Measurements from ENCODE around the gene VRK1.

Gene VRK1

DNA sequence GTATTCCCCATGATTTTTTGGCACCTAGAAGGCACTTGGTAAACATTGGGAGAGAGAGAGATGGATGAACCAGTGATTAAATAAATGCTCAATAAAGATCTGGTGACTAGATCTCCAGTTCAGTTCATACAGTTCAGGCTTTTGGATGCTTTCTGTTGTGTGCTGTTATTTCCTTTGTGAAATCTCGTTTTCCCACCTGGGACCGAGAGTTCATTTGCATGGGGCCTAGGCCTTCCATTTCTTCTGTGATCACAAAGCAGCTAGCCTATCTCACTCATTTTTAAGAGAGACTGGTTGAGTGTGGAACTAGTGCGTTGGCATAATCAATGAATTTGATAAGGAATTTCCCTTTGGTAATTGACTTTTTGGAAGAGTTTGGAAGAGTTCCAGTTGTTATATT is 104.0 kb downstream of the VRK1 start:
- no peak overlapping the region for H3K4me3 ChIP-seq (ENCODE audit: low read depth, low read length)
- no peak for DNase-seq (ENCODE audit: low read depth)
- TF ChIP-seq, protein P1, sequence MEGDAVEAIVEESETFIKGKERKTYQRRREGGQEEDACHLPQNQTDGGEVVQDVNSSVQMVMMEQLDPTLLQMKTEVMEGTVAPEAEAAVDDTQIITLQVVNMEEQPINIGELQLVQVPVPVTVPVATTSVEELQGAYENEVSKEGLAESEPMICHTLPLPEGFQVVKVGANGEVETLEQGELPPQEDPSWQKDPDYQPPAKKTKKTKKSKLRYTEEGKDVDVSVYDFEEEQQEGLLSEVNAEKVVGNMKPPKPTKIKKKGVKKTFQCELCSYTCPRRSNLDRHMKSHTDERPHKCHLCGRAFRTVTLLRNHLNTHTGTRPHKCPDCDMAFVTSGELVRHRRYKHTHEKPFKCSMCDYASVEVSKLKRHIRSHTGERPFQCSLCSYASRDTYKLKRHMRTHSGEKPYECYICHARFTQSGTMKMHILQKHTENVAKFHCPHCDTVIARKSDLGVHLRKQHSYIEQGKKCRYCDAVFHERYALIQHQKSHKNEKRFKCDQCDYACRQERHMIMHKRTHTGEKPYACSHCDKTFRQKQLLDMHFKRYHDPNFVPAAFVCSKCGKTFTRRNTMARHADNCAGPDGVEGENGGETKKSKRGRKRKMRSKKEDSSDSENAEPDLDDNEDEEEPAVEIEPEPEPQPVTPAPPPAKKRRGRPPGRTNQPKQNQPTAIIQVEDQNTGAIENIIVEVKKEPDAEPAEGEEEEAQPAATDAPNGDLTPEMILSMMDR (conservative IDR thresholded peaks at IDR 0.05; ENCODE audit: low read depth, low read length) = no peak

DNA sequence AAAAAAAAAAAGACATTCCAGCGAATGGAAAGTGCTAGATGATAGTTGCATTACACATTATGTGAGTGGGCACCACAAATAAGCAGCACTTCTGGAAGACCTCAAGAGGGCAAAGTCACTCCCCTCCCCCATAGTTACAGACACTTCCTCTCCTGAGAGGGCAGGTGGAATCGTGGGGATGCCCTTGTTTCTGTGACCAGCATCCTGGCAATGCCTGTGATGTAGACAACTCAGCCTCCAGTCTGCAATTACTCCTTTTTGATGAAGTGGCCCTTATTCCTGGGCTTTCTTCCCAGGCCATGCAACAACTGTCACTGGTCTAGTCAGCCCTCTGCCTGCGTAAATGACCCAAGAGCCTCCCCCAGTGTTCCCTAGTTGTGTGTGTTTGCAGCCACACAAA is 104.8 kb downstream of the VRK1 start:
- TF ChIP-seq, protein P1 (conservative IDR thresholded peaks at IDR 0.05; ENCODE audit: low read depth, low read length) = no peak
- no peak for DNase-seq (ENCODE audit: low read depth)
- no peak overlapping the region for H3K4me3 ChIP-seq (ENCODE audit: low read depth, low read length)

DNA sequence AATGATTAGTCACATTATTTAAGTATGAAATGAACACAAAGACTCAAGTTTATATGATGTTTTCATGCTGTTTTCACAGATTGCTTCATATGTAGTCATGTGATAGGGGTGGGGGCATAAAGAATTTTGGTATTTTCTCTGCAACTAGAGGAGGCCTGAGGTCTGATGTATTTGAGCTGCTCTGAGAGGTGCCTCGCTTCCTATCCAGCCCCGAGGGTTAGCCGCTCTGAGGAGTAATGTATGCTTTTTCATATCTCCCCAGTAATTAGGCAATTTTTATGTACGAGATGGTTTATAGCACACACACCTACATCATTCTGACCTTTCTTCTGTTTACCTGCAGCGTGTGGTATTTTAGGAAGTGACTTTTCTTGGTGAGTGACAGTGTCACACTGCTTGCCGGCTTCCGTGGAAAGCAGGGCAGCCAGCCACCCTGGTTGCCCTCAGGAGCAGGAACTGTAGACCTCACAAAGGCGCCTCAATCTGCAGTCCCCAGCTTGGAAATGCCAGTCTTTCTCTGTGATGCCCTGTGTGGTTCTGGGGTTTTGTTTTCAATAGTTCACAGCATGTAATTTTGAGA is 106.4 kb downstream of the VRK1 start:
- no peak overlapping the region for H3K4me3 ChIP-seq (ENCODE audit: low read depth, low read length)
- TF ChIP-seq, protein P1 (conservative IDR thresholded peaks at IDR 0.05; ENCODE audit: low read depth, low read length) = no peak
- DNase-seq (ENCODE audit: low read depth) = no peak

DNA sequence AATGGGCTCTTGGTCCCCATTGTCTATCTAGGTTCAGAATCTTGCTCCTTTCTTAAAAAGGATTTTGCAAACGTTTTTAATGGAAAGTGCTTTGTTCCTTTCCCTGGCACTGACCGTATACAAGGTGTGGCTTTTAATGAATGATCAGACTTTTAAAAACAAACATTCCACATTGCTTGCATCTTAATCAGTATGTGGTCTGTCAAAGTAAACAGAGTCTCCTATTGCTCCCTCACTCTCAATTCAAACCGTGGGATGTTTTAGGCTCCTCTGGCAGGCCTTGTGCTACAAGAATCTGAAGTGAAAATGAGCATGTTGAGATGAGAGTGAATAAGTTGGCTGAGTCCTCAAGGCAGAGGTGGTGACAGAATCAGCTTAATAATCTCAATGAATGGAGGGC is 107.0 kb downstream of the VRK1 start:
- peak; percentile 39 for DNase-seq (ENCODE audit: low read depth)
- no peak overlapping the region for H3K4me3 ChIP-seq (ENCODE audit: low read depth, low read length)
- TF ChIP-seq, protein P1 (conservative IDR thresholded peaks at IDR 0.05; ENCODE audit: low read depth, low read length) = no peak

DNA sequence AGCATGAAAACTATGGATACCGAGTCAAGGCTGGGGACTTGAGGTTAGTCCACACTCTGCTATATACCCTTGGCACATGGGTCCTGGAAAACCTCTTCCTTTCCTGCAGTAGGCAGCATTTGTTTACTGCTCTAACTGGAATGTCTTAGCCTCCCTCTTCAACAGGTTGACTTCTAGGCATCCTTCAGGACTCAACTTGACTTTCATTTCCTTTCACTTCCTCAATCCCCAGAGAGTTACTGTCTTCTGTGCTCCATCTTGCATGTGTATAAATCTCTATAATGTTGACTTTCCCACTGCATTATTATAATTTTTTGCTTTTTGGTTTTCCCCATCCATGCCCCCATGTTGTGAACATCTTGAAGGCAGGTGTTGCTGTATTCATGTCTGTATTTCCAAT is 107.9 kb downstream of the VRK1 start:
- TF ChIP-seq, protein P1 (conservative IDR thresholded peaks at IDR 0.05; ENCODE audit: low read depth, low read length) = no peak
- DNase-seq (ENCODE audit: low read depth) = no peak
- H3K4me3 ChIP-seq (ENCODE audit: low read depth, low read length) = no peak overlapping the region

DNA sequence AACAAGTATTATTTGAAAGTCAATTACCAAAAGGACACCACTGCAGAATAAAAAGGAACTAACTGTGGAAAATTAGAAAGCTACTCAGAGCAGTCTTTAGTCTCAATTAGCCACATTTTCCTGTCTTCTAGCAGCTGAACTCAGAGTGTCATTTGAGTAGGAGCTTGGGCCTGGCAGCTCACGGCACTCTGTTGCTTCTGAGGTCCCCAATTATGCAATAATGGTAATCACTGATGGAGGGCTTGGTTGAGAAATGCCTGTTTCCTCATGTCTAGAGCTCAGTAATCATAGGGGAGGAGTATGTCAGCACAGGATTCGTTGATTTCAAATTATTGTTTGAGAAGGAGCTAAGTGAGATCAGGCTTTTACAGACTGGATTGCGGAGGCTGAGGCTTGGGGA is 108.6 kb downstream of the VRK1 start:
- peak; percentile 10 for DNase-seq (ENCODE audit: low read depth)
- TF ChIP-seq, protein P1 (conservative IDR thresholded peaks at IDR 0.05; ENCODE audit: low read depth, low read length) = no peak
- H3K4me3 ChIP-seq (ENCODE audit: low read depth, low read length) = no peak overlapping the region

DNA sequence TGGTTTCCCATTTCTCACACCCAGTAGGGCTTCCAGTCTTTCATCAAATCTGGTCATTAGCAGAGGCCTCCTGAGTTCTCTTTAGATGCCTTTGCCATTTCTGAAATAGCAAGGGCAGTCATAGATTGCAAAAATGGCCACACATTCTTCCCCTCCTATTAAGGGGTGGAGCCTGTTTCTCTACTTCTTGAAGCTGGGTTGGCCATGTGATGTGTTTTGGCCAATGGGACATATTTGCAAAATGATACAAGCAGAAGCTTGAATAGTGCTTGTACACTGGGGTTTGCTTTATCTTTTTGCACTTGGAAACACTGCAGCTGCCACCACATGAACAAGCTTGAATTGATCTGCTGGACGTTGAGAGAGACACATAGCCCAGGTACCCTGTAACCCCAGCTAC is 109.3 kb downstream of the VRK1 start:
- DNase-seq (ENCODE audit: low read depth) = no peak
- no peak overlapping the region for H3K4me3 ChIP-seq (ENCODE audit: low read depth, low read length)

More for the DNA sequence above, 109.3 kb downstream of the VRK1 start:
- TF ChIP-seq, protein P1 (conservative IDR thresholded peaks at IDR 0.05; ENCODE audit: low read depth, low read length) = no peak

Data from choroid plexus epithelial cell (primary cell).